ENCODE data around the gene LDLRAD4.

LDLRAD4 gene

DNA sequence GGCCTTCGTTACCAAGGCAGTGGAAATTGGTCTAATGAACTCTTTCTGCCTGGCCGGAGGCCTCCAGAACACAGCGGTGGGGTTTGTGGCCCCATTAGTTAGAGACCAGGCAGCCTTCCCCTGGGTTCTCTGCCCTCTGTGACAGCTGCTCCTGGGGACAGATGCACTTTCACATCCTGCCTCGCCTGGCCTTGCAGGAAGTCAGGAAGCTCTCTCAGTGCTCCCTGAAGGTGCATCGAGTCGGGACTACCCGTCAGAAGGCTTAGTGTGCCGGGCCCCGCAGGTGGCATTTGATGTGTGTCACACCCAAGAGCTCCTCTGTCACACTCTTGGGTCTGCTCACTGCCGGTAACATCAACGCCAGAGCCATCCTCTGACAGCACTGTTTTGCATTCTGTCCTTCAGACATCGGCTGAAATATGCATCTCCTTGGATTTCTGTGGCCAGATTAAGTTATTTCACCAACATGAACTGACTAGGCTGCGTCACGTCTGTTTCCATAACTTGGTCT is 158.3 kb downstream of the LDLRAD4 start:
- no peak for DNase-seq

DNA sequence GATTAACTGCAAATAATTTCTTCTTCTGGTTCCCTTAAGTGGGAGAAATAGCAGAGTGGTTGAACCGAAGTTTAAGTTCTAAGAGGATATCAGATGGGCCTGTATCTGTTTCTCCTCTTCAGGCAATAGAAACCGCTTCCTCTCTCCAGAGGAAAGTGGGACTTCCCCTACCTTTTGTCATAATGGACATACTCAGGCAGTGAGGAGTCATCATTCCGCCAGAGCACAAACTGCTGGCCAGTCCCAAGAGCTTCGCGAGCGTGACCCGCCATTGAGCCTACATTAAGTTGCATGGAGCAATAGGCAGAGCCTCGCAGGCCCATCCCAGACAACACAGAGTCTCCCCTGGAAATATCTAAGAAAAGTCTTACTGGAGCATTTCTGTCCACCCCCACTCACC is 158.9 kb downstream of the LDLRAD4 start:
- DNase-seq, result peak in 1 of 2 experiments; percentile 4

DNA sequence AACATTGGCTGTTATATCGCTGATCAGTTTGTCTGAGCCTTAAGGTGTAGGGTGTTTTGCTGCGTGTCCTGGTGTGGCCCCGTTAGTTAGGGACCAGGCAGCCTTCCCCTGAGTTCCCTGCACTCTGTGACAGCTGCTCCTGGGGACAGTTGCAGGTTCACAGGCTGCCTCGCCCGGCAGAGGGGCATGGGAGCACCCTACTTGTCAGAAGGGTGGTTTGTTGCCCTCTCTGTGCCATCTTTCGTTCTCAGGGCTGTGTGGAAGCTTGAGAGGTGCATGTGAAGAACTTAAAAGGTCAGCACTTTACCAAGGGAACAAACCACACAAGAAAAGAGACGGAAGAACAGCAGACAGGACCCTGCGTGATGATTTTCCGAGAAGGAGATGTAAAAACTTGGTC is 159.6 kb downstream of the LDLRAD4 start:
- DNase-seq, result no peak

DNA sequence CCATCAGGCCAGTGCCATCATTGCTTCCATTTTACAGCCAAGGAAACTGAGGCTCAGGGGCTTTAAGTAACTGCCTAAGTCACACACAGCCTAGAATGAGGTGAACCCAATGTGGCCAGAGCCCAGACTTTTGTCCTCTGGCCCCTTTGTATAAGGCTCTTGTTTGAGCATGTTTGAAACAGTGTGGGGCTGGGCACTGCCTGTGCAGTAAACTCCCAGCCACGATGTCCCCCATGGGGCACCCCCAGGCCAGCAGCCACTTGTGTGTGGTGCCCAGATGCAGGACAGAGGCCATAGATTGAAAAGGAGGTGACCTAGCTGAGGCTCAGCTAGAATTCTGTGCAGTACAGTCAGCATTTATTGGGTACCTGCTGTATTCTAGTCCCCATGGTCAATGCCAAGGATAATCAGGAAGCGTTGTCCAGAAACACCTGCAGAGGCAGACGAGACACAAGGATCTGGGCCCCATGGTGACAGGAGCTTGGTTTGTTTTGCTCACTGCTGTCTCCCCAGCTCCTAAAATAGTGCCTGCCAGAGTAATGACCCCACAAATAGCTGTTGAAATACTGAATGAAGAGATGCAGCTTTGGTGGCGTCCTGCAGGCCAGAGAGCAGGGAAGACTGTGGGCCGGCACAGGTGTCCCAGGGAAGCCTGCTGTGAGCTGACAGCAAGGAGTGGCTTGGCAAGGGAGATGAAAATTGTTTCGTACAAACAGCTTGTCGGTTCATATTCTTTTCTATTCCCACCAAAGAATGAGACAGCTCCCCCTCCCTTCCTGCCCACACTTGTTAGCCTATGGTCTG is 160.7 kb downstream of the LDLRAD4 start:
- DNase-seq, result no peak

DNA sequence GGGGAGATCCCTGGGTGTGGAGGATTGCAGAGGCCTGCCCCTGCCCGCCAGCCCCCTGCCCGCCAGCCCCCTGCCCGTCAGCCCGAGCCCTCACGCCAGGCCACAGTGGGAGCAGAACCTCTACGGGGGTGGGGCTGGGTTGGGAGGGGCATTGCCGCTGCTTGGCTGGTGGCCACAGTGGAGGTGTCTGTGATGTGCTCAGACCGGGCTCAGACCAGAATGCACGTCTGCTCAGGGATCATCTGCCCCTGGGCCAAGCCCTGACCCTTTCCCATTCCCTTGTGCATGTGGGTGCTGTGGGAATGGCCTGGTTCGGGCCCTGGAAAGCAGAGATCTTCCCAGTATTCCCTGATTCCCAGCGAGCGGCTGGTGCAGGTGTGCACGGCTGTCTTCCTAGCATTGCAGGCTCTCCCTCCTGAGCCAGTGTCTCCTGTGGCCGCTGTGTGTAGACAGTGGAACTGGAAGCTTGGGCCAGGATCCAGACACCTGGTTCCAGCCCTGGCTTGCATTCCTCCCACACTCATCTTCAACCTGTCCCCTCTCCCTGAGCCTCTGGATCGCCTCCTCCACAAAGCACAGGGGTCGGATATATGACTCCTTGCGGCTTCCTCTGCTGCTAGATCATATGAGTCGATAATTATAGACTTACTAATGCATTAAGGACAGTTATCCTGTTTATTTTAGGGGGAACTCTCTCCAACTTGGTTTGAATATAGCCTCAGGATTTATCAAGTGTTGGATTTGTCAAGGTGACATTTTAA is 161.6 kb downstream of the LDLRAD4 start:
- no peak for DNase-seq

DNA sequence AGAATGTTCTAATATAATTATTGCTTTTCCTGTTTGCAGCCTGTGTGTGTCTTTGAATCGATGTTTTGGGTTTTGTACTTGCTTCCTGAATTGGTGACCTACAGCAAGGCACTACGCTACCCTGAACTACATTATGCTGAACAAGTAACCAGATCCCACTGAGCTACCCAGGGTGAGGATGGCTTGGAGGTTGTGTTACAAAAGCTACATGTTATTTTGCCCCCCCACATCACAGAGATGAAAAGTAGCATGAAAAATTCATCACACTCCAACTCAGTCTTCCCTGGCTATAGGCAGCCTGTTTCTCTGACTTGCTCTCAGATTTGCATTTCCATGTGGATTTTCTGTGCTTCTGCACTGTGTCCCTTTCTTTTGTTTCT is 162.1 kb downstream of the LDLRAD4 start:
- DNase-seq, result no peak

DNA sequence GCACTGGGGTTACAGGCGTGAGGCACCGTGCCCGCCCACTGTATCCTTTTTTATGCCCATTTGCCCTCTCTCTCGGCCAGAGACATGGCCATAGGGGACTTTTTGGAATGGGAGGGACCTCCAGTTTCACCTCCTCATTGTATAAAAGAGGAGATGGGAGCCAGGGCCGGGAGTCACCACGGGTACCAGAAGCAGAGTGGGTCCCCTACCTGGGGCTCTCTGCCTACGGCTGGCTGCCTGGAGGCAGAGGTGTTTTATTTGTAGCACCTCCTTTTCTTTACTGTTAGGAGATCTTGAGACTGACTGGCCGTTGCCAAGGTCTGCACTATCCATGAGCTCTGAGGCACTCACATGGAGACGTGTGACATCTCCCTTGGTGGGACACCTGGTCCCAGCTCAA is 162.8 kb downstream of the LDLRAD4 start:
- DNase-seq, result no peak

DNA sequence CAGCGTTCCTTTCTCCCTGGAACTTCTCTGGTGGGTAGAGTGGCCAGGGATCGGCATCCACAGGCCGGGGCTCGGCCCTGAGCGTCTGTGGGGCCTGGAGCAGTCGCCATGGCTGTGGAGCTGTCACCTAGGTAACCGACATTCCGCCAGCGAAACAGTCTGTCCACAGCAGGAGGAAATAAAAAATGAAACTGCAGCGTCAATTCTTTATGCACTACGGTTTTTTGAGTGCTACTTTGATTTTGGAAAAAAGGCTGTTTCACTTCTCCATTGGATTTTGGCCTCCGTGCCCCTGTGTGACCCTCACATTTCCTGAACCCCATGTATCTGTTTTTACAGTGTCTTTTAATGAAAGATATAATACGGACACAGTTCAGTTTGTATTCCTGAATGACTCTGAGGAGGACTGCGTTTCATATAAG is 163.4 kb downstream of the LDLRAD4 start:
- no peak for DNase-seq

DNA sequence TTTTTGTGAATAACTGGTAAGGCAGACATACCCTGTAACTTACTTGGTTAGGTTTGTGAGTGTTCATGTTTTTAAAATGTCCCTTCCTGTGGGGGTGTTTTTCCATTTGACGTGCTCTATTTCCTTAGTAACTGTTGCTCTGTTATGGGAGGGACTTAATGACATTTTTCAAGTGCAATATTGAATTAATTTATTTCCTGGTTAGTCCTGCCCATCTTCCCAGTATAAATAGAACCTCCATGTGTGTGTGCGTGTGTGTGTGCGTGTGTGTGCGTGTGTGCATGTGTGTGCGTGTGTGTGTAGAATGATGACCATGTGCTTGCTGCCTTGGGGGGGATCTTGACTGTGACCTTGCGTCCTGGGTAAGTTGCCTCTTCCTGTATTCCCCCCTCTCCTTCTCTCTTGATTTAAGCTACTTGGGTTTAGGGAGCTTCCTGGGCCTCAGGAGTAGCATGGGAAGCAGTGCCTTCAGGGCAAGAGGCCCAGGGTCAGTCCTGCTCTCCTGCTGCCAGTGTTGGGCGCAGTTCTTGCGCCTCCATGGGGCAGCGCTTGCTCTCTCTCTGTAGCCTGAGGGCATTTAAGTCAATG is 163.9 kb downstream of the LDLRAD4 start:
- DNase-seq, result no peak

DNA sequence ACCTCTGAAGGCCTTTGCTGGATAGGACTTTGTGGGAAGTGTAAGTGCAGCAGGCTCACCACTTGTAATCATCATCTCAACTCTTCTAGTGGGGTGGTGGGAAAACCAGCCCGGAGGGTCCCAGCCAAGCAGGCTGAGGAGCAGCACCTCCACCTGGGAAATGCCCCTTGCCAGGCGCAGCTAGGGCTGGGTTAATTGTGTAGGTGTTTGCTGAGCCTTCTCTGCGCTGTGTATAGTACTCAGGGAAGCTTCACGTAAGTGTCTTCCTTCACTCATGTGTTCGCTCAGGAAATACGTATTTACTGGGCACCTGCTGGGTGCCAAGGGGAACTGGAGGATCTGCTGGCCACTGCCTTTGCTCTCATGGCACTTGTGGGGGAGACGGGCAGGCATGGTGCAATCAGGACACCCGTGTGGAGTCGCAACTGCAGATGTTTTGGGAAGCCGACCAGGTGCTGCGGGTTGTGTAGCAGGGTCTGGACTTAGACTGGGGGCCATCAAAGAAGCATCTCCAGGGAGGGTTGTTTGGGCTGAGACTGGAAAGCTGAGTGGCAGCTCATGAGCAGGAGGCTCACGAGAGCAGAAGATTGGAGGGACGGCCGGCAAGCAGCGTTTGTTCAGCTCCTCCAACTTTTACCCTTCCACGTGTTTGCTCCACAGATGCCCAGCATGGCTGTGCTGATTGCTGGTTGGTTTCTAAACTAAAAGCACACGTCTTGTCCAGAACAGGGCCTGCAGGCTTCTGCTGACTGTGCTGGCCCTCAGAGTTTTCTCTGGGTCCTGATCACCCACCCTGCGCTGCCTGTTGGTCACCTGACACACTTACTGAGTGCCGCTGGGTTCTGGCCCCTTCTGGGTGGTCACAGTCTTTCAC is 164.6 kb downstream of the LDLRAD4 start:
- no peak for DNase-seq

DNA sequence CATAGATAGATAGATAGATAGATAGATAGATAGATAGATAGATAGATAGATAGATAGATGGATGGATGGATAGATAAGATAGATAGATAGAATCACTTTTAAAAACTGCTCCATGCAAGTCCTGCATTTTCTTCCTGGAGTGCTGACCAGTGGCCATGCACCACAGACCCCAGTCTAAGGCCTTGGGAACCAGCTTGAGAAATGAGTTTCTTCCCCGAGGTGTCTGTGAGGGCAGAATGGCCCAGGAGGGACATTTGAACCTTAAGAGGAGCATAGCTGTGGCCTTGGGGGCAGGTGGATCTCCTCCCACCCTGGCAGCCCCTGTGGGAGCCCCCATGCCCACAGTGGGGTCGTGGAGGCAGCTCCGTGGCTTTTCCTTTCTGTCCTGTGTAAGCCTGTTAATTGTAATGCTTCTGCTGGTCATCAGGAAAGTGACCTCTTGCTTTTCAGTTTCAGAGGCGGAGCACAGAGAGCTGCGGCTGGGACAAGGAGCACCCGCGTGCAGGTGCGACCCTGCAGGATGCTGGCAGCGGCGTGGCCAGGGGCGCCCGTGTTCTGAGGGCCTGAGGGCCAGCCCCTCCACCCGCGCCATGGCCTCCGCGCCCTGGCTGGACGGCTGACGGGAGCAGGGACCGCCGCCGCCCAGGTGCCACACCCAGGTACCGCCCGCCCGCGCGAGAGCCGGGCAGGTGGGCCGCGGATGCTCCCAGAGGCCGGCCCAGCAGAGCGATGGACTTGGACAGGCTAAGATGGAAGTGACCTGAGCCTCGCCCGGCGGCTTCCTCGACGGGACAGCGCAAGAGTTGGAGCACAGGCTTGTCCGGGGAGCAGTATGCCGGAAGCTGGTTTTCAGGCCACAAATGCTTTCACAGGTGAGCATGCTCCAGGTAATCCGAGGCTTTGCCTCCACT is 168.6 kb downstream of the LDLRAD4 start:
- no peak for DNase-seq

DNA sequence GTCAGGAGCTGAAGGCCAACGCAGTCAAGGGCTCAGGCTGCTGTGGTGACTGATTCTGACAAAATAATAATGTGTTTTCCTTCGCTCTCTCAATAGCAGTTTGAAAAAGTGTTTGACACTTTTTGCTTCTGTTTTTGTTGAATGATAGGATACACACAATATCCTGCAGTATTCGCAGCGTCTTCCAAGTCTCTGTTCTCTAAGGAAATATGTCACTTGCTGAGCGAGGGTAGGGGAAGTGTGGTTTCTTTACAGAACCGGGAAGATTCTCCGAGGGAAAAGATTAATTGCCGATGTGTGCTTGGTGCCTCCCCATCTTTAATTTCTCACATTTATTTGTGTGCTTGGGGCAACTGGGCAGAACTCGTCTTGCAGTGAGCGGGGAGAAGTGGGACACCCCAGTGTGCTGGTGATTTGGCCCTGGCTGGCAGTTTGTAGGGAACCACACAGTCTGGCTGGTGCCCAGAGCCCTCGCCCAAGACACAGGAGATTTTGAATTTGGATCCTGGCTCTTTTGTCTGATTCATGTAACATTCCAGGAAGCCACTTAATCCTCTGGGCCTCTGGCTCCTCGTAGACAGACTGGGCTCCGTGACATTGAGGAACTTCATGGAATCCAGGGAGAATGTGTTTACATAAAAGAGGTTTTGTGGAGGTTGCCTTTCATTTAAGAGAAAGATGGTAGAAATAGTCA is 169.4 kb downstream of the LDLRAD4 start:
- no peak for DNase-seq

DNA sequence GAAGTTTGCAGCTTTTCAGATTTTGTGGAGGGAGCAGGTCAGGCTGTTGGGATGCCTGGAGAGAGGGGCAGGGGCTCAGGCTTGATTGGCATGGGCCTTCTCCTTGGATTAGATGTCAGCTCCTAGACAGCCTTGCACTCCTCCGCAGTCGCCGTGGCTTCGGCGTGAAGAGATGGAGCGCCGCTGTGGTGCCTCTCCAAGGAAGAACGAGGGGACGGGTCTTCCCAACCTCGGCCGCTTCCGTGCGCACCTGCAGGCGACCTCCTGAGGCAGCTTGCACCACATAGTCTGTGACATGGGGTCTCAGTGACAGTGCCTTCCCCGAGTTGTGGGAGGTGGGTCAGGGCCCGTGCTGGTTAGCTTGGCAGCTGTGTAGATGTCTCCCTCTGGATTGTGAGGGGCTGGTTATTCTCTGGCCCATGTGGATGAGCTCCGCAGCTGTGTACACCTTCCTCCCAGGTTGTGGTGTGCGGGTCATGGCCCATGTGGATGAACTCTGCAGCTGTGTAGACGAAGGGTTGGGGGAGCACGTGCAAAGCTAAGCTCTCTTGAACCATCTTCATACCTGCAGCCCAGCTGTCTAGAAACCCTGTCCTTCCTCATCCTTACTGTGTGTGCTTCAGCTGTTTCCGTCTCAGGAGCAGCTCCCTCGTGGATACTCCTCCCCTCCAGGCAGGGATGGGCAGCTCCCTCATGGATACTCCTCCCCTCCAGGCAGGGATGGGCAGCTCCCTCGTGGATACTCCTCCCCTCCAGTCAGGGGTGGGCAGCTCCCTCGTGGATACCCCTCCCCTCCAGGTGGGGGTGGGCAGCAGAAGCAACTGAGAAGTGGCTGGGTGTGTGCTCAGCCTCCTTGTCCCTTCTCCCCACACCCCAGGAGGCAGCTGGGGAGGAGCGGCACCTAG is 170.3 kb downstream of the LDLRAD4 start:
- DNase-seq, result no peak

DNA sequence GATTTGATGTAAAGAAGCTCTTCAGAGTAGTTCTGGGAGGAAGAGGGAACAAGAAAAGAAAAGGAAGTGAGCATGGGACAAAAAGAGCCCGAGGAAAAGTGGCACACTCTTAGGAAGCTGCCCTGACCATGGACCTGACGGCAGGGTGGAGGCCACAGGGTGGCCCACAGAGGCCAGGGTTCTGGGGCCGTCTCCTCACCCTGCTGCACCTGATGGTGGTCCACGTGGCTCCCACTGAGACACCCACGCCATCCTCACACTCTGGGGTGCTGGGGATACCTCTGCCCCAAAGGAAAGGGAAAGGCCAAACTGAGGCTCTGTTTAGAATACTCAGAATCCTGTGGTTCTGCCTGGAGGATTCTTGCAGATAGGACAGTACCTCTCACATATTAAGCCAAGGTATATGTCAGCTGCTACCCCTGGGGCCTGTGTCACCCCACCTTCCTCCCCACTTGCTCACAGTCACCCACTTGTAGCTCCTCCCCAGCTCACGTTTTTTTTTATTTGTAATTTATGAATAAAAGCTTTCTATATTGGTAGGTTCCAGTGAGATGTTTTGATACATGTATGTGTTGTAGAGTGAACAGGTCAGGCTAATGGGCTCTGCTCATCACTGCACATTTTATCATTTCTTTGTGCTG is 171.1 kb downstream of the LDLRAD4 start:
- no peak for DNase-seq

DNA sequence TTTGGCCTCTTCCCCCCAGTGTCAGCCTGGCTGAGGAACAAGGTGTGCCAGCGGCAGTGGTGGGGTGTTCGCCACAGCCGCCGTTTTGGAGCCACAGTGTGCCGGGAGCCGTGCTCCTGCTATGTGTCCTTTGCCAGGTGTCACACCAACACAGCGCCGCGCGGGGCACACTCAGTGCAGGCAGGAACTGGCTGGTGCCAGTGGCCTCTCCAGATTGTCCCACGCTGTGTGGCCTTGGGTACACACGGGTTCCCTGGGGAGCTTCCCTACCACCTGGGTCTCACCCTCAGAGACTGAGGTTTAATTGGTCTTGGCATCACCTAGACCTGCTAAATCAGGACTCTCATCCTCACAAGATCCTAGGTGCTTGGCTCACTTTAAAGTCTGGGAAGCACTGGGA is 171.6 kb downstream of the LDLRAD4 start:
- no peak for DNase-seq

DNA sequence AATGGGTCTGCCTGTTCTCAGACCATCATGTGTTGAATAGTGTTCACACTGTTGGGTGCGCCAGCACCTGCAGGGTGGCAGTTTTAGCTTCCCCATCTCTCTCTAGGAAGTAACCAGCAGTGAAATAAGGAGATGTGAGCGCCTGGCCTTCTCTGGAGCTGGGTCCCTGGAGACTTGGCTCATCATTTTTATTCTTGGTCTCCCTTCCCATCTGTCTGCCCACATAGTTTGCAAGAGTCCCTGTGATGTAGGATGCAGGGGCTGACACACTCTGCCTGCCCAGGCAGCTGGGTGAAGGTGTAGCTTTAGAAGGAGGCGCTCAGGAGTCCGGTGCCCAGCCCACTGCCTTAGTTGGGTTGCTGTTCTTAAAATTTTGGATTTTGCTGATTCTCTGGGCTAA is 172.2 kb downstream of the LDLRAD4 start:
- DNase-seq, result no peak

DNA sequence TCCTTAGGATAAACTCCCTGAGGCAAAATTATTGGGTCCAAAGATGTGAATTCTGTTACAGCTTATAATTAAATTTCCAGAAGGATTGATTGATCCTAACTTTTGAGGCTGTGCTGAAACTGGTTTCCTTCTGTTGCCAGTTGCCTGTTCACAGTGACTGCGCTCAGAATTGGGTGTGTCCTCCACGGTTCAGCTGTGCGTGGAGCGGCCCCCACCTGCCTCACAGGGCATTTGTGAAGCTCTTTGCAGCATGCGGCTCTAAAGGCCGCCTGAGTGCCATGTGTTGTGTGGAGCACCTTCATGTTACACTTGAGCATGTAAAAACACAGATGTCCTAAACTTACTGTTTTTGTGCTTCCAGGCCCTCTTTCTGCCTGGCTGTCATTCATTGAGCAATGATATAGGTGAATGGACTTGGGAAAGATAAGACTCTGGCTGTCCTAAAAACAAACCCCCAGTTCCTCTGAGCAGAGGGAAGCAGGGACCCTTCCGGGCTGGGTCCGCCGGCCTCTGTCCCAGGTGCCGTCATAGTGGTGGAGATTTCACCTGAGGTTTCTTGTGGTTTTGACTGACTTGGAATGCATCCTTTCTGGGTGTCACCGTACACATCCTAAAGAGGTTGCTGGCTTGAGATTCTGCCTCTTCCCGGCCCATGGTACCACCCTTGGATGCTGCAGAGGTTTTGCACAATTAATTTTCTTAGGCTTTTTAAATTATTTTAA is 173.6 kb downstream of the LDLRAD4 start:
- DNase-seq, result no peak

DNA sequence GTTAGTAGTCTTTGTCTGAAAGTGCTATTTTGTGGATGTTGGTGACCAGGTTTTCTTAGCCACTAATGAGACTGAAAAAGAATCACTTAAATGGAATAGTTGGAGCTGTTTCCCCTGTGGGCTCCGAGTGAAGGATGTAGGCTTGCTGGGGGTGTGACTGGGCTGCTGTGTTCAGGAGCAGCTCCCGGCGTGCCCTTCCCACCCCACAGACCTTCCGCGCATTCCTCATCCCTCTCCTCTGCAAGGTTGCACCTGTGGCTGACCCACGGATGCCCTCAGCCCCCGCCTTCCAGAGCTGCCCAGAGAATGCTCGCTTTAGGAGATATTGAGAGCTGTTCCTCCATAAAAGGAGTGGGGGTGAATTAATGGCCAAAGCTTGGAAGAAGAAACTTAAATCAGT is 174.3 kb downstream of the LDLRAD4 start:
- DNase-seq, result no peak

DNA sequence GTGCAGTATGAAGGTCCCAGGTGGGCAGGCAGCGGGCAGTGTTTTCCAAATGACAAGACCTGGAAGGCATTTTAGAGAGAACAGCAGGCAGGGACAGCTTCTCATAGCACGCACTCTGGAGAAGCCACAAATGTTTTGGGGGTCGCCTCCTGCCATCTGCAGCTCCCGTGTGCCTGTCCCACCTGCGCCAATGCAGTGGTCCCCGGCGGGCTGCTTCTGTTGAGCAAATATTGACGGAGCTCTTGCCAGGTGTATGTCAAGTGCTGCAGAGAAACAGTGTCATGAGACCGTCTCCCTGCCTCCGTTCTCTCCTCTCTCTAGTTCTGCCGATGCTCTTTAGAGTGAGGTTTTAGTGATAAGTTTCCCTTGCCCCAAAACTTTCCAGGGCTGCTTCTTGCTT is 174.8 kb downstream of the LDLRAD4 start:
- DNase-seq, result no peak

All from Kasumi-1 (cell line).